GM18870 (cell line): ENCODE data around the gene RASSF5.
A peak's percentile ranks its signal among the peaks of the same experiment; 100 is the strongest.
"Not testable (repeated sequence)": the region's sequence is repeated elsewhere in the genome, so short reads cannot be mapped to it uniquely, and the experiment has no call there.

Experiments
- ATAC-seq: cut with Tn5 transposase; IDR thresholded peaks from one replicate; pipeline ENCODE4 v1.9.1; 2021; ENCODE audit warnings: moderate library complexity; ENCODE audit not compliant: unreplicated experiment

Gene RASSF5

DNA sequence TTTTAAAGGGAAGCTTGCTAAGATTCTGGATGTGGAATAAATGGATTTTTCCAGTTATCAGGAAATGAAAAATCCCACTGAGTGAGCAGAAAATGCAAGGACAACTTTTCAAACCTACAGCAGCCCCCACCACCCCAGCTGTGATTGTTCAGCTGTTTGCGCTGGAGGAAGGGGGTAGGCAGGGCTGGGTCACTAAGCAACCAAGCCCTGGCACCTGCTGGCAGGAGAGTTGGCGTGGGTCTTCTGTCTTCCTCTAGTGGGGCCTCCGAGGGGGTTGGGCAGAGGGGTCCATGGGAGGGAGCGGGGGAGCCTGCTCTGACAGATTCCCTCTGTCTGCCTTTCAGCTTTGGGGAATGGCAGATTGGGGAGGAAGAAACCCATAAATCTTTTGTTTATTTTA lies 59.7 kb downstream of the RASSF5 start:
- no peak for ATAC-seq

DNA sequence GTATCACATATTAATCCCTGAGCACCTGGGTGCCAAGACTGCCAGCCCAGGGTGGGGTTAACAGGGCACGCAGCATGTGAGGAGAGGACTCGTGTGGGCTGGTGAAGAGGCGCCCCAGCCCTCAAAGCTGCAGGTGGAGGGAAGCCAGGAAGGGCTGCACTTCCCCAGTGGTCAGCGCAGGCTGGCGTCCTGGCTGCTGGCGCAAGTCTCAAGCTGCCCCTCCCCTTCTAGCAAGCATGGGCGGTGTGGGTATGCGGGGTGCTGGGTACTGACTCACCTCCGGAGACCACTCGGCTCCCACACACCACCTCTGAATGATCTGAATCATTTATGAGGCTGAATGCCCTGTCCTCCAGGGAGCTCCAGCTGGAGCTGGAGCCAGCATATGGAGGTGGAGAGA lies 60.9 kb downstream of the RASSF5 start:
- no peak for ATAC-seq

DNA sequence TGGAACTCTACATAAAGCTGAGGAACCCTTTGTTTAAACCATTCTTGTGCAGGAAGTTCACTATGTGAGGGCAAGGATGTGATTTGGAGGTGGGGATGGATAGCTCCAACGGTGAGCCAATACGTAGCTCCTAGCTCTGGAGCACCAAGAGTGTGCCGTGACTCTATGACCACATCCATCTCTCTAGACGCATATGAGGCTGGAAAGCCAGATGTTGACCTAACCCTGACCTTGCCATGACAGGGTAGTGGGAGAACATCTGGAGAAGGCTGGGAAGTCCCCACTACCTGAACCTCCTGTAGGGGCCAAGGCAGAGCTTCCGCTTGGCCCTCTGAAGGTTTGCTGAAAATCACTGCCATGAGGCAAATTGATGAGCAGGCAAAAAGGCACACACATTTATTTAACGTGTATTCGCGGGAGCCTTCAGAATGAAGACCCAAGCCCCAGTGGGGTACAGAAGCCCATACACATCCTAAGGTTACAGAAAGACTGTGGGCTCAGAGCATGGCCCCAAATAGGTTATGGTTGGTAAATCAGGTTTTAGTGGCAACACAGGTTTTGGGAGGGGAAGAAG lies 61.5 kb downstream of the RASSF5 start:
- ATAC-seq = no peak

DNA sequence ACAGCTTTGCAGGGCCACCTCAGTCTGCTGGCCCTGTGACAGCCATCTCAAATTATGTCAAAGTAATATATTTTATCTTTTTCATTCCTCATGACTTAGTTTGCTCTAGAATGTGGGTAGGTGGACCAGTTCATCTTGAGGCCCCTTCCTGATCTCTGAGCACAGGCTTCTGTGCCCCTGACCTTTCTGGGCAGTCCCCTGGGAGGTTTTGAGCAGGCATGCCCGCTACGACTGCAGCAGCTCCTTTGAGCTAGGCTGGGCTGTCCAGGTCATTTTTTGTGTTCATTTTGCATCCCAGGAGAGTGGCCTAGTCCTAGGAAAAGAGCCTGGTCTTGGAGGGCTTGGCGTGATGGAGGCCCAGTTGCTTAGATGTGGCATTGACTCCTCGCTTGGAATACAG lies 62.2 kb downstream of the RASSF5 start:
- ATAC-seq = no peak

DNA sequence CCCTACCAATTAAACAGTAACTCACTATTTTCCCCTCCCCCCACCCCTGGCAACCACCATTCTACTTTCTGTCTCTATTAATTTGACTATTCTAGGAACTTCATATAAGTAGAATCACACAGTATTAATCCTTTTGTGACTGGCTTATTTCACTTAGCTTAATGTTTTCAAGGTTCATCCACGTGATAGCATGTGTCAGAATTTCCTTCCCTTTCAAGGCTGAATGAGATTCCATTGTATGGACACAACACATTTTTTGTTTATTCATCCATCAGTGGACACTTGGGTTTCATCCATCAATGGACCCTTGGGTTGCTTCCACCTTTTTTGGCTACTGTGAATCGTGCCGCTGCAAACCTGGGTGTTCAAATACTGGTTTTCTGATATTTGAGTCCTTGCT lies 63.2 kb downstream of the RASSF5 start:
- ATAC-seq = no peak

DNA sequence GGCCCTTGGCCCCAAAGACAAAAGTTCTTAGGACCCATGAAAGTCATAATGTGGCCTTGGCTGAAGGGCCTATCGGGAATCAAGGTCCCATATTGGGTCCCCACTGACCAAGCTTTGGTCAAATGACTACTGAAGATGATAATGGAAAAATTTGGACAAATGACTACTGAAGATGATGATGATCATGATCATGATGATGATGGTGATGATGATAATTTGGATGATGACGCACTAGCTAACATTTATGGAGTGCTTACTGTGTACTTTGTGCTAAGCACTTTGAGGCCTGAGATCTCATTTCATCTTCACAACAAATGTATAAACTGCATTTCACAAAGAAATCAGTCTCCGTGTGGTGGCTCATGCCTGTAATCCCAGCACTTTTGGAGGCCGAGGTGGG lies 65.5 kb downstream of the RASSF5 start:
- ATAC-seq = no peak

DNA sequence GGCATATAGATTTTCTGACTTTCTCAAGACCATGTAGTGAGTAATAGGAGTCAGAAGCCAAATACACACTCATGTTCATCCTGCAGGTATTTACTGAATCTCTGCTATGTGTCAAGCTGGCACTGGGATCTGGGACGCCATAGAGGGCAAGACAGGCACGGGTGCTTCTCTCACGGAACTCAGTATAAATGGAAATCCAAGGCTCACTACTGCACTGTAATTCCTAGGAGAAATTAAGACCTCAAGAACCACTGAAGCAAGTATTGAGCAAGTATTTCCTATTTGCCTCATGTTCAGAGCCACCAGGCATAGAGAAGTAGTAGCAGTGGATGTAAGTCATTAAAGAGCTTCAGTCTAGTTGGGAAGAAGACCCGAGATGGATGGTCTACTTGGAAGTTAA lies 66.0 kb downstream of the RASSF5 start:
- ATAC-seq = no peak

DNA sequence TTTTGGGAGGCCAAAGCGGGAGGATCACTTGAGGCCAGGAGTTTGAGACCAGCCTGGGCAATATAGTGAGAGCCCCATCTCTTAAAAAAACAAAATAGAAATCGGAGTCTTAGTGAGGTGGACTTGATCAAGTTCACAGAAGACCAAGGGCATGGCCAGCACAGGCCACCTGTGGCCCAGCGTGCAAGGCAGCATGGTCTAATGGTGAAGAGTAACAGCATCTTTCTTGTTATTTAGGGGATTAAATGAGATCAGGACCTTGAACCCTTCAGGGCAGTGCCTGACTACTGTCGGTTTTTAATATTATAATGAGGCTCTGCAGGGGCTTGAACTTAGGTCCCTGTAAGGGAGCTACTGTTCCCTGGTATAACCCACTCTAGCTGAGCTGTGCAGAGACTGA lies 66.4 kb downstream of the RASSF5 start:
- ATAC-seq = no peak

DNA sequence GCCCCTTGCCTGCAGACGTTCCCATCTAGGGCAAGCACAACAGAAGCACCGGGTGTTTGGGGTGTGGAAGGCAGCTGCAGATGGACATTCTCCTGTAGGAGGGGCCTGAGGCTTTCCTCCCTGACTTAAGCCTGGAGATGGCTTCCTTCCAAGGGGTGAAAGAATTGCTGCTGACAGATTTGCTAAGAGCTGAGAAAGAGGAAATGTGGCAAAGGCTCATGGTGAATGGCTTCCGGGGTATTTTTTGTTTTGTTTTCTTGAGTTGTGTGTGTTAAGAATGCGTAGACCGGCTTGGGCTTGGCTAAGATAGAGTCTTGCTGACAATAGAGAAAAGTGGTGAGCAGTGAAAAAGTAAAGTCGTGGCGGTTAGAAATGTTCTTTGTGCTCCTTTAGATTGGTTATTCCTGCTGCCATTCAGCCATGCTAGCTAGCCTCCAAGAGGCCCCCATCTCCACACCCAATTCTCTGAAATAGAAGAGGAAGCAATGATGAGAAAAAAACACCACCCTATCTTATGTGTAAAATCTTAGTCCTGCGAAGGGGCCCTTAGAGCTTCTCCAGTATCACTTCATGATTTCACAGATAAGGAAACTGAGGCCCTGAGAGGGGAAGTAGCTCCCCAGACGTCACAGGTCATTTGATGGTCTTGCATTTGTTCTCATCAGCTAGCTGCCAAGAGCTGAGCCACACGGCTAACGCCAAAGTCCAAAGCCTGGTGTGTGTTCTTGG lies 68.0 kb downstream of the RASSF5 start:
- no peak for ATAC-seq

DNA sequence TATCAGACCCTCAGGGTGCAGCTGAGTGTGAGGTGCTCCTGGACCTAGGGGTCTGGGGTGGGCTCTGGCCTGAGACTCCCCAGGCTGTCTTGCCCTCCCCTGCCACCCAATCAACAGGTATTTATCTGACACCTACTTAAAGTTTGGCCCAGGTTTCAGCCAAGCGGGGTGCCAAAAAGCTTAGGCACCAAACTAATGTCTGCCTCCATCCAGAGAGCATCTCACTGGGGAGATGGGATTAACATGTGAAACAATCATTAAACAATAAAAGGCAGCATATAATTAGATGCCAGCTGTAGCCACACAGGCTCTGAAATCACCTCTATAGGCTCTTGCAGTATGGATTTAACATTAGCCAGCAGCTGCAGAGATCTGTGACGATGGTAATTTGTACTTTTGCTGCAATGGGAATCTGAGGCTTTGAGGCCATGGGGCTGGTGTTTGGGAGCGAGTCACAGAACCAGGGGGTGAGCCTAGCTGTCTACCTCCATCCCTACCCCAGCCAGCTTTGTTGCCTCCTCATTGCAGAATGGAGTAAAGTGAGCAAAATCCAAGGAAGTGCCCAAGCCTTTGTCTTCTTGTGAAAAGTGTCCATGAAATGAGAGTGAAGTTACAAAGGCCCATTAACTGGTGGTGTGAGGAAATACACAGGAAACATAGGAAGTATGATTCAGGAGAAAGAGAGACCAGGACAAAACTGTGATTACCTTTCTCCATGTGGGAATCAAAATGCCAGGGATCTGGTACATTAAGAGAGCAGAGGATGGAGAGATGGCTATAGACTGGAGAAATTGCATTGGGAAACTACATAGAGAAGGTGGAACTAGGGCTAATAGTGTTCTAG lies 68.8 kb downstream of the RASSF5 start:
- ATAC-seq = no peak

DNA sequence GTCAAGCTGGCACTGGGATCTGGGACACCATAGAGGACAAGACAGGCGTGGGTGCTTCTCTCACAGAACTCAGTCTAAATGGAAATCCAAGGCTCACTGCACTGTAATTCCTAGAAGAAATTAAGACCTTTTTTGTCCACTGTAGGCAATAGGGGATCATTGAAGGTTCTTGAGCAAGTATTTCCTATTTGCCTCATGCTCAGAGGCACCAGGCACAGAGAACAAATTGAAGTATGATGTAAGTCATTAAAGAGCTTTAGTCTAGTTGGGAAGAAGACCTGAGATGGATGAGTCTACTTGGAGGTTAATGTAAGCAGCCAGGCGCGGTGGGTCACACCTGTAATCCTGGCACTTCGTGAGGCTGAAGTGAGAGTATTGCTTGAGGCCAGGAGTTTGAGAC lies 70.3 kb downstream of the RASSF5 start:
- ATAC-seq = no peak

DNA sequence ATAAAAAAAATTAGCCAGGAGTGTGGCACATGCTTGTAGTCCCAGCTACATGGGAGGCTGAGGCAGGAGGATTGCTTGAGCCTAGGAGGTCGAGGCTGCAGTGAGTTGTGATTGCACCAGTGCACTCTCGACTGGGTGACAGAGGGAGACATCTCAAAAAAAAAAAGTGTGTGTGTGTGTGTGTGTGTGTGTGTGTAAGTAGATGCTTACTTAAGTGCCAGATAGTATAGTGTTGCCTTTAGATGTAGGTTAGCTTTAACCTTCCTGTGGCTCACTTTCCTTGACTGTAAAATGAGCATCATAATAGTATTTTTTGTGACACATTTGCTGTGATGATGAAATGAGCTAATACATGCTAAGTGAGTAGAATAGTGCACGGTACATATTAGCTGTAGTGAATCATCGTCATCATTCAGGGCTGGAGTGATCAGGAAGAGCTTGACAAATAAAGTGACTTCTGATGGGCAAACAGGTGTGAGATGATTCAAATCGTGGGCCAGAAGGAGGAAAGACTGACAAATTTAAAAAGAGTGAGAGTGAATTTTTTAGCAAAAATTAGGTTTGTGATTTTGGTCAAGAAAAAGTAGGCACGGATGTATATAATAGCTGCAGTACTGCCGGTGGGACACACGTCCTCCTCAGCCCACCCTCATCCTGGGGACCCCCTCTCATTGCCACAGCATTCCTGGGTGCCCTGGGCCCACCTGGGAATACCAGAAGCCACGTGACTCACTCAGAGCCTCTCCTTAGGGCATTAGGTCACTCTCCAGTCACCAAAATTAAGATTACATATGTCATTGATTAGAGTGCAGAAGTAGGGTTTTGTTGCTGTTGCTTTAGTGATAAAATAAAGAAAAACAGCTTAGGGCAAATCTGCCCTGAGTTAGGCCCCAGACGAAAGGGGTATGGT lies 71.0 kb downstream of the RASSF5 start:
- no peak for ATAC-seq

DNA sequence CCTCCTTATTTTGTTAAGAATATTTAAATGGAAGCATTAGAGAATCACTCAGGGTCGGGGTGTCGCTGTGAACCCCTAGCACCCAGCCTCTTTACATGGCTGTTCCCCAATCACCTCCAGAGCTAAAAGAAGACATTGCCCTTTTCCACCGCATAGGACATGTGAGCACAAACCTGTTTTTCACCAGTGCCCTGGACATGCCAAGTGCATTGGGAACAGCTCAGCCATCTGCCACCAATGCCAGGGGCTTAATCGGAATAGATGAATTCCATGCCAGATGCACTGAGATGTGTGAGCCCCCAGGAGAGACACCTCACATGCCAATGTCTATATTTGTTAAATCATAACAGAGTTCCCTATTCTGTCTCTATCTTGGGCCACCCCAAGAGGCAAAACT lies 71.6 kb downstream of the RASSF5 start:
- ATAC-seq = no peak

DNA sequence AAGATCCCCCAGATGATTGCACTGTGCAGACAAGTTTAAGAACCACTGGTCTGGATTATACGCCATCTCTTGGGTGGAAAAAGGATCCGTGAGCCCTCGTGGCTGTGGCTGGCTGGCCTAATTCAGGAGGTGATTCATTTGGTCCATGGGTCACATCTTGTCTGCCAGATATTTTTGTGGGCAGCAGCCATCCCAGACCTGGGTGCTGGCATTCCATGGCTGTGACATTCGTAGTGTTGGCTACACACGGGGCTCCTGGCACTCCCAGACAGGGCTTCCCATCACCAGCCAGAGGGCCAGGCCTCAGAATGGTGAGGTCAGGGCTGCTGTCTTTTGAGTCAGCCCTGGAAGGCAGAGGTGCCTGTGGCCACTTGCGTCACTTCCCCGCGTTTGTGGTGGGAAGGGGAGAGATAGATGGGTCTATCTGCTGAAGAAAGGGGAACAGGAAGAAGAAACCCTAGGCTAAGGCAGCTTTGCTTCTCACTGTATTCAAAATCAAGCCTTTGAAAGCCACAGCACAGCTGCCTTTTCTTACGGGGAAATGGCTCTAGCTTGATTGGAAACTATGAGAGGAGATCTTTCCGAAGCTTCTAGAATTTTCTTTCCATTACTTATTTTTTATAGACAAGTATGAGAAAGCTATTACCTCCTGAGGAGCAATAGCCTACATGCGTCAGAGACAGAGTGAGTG lies 72.6 kb downstream of the RASSF5 start:
- ATAC-seq = peak; percentile 85

DNA sequence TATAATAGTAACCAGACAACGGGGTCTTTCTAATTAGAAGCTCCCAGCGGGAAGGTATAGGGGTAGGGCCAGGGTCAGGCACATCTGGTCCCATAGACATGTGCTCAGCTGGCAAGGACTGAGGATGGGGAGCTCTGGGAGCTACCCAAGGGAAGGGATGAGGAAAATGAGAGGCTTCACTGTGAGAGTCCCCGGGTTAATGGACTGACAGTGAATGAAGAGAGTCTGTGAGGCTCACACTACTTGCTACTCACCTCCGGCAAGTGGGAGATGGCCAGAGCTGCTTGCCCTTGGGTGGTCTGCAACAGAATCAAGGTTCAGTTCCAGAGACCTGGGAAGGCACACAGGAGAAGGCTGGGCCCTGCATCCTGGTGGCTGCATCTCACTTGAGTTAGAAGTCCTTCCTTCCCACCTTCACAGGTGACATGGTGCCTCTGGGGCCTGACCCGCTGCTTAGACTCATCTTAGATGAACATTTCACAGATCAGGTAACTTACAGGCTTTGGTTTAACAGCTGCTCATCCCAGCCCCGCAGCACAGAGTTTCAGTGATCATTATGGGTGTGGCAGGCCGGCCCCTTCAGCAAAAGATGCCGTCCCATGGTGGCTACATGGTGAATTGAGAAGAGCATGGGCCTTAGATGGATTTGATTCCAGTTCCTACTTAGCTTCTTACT lies 73.2 kb downstream of the RASSF5 start:
- no peak for ATAC-seq

DNA sequence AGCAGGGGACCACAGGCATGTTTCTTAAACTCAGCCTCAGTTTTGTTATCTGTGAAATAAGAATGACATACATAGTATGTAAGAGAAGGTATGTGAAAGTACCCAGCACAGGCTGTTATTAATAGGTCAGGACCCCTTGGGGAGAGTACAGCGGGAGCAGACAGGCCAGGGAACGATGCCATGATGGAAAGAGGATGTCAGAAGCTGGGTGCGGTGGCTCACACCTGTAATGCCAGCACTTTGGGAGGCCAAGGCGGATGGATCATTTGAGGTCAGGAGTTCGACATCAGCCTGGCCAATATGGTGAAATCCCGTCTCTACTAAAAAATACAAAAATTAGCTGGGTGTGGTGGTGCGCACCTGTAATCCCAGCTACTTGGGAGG lies 73.8 kb downstream of the RASSF5 start:
- not testable (repeated sequence) for ATAC-seq

DNA sequence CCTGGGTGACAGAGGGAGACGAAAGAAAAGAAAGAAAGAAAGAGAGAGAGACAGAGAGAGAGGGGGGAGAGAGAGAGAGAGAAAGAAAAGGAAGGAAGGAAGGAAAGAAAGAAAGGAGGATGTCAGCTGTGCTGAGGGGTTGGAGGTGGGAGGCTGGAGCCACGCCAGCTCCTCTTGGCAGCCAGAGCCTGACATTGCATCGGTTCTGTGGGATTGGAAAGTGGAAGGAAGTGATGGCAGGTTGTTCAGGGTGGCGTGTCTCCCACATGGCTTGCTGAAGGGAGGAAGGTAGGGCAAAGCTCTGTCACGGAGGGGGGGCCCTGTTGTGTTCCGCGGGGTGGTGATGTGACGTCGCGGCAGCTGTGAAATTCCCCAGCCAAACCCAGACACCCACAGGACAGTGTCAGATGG lies 74.2 kb downstream of the RASSF5 start:
- no peak for ATAC-seq

DNA sequence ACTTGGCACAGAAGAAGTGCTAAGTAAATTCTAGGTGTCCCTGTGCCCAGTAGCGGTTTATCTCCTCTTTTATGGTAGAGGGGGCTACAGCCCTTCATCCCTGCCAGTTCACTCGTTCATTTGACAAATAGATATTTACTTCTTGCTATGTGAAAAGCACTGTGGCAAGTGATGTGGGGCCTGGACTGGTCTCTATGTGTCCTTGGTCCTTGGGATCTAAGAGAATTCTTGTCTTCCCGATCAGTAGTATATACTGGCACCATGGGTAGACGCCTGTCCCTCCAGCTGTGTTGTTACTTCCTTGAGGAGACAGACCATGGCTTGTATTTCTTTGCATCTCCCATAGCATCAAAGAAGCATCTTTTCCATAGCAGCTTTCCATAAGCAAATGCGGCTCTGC lies 75.2 kb downstream of the RASSF5 start:
- no peak for ATAC-seq

DNA sequence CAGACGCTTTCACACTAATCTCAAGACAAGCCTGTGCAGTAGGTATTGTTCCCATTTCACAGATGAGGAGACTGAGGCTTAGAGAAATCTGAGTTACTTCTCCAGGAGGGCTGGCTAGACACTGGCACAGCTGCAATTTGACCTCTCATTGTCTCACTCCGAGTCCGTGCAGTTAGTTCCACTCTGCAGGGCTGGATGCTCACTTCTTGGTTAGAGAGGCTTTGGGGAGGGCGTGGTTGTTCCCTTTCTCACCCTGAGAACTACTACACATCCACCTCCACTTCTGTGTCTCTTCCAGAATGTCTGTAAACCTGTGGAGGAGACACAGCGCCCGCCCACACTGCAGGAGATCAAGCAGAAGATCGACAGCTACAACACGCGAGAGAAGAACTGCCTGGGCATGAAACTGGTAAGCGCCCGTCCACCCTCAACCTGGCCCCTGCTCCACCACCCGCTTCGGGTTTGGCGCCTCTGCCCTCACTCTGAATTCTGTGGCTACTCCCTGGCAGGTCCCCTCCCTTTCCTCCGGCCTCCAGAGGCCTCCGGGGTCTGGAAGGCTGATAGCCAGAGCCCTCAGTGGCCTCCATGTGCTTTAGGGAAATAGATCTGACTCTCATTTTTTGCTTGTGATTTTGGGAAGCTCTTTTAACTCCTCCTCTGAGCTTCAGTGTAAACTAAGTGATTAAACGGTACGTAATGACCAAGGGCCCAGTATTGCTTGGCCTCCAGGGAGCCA lies 75.8 kb downstream of the RASSF5 start:
- no peak for ATAC-seq
